Spinal cord (tissue), 10 donors: ENCODE data around the gene TNNT2. TPM values are rescaled to one million over a fixed set of nuclear protein-coding genes. Genes with fewer than 3 reads are reported as not detected.

Experiments
- DNase-seq, 6 donors: peaks; one replicate each; pipeline versions ENCODE4 v3.0.0 to v3.0.0-alpha.2; 2013 to 2015; ENCODE audit warnings: low spot score in 6 of 6, low read depth in 4 of 6
- H3K27ac ChIP-seq: one replicate; pipeline ENCODE4 v1.5.1; 2013; ENCODE audit warnings: low read depth, low read length, control low read depth
- H3K27me3 ChIP-seq: one replicate; pipeline ENCODE4 v1.6.1; 2013; ENCODE audit warnings: low read length; ENCODE audit not compliant: control insufficient read depth, insufficient read depth
- H3K36me3 ChIP-seq: one replicate; pipeline ENCODE4 v1.6.1; 2013; ENCODE audit warnings: low read length; ENCODE audit not compliant: control insufficient read depth, insufficient read depth
- H3K4me1 ChIP-seq: one replicate; pipeline ENCODE4 v1.6.1; 2013; ENCODE audit warnings: low read length; ENCODE audit not compliant: control insufficient read depth, insufficient read depth
- H3K4me3 ChIP-seq: one replicate; pipeline ENCODE4 v1.5.1; 2013; ENCODE audit warnings: low read depth, low read length, control low read depth
- H3K9me3 ChIP-seq: one replicate; pipeline ENCODE4 v1.6.1; 2013; ENCODE audit warnings: low read length; ENCODE audit not compliant: control insufficient read depth, insufficient read depth
- WGBS: methylation state at CpG from one replicate; pipeline ENCODE4 v1.1.5; 2013; ENCODE audit warnings: missing lambda C conversion rate; ENCODE audit not compliant: insufficient coverage; 5-methylcytosine and 5-hydroxymethylcytosine counted together
- polyA plus RNA-seq, 2 donors: library from polyadenylated mRNA; unstranded; fragments of 120-200 nt; gene quantifications; one replicate each; pipeline ENCODE4 v1.2.1, GENCODE V29; 2013; ENCODE audit not compliant: insufficient read length in 2 of 2
- total RNA-seq, 2 donors: library from RNA; depleted of rRNA in 1 of 2; stranded (reverse); fragments of 120-200 nt in 1 of 2; fragments of >200 nt in 1 of 2; gene quantifications; one replicate each; pipeline versions ENCODE4 v1.2.3 to v1.2.4, GENCODE V29; 2013 to 2014
- donor health status: healthy.

The TNNT2 gene
- total and polyA plus RNA-seq, 4 donors, result 1.4 to 23.4 (median 4.6) TPM

- Histone ChIP-seq H3K27me3 (no peaks in the 10 kb centered on the region), H3K9me3 (no peaks in the 10 kb centered on the region), H3K4me1 (no peaks in the 10 kb centered on the region), H3K27ac (no peak overlapping the region), H3K4me3 (no peak overlapping the region), H3K36me3 (no peaks in the 10 kb centered on the region)
- DNase-seq, result no peak
- WGBS, result 87% methylated on average over 14 of the region's 15 CpGs
These were observed 16.4 kb downstream of the TNNT2 start for GRCh38 chr1:201360901-201361651.

GRCh38 chr1:201360486-201360885 lies 17.0 kb downstream of the TNNT2 start:
- no peak for DNase-seq
- WGBS, result 86% methylated on average over 6 of the region's 7 CpGs
- Histone ChIP-seq H3K27ac (no peak overlapping the region), H3K4me1 (no peaks in the 10 kb centered on the region), H3K36me3 (no peaks in the 10 kb centered on the region), H3K4me3 (no peak overlapping the region), H3K9me3 (no peaks in the 10 kb centered on the region), H3K27me3 (no peaks in the 10 kb centered on the region)

- WGBS, result 90% methylated on average over 1 of the region's 2 CpGs
- Histone ChIP-seq H3K36me3 (no peaks in the 10 kb centered on the region), H3K27ac (no peak overlapping the region), H3K4me3 (no peak overlapping the region), H3K27me3 (no peaks in the 10 kb centered on the region), H3K4me1 (no peaks in the 10 kb centered on the region), H3K9me3 (no peaks in the 10 kb centered on the region)
- DNase-seq, result no peak
These were observed 17.6 kb downstream of the TNNT2 start for GRCh38 chr1:201359873-201360210.

- DNase-seq, result no peak
- WGBS, result 78% methylated on average over 15 of the region's 18 CpGs
- H3K4me1 ChIP-seq, result no peaks in the 10 kb centered on the region
- no peaks in the 10 kb centered on the region for H3K27me3 ChIP-seq
- no peaks in the 10 kb centered on the region for H3K36me3 ChIP-seq
- no peaks in the 10 kb centered on the region for H3K9me3 ChIP-seq
- no peak overlapping the region for H3K4me3 ChIP-seq
- H3K27ac ChIP-seq, result no peak overlapping the region
These were observed 18.2 kb downstream of the TNNT2 start for GRCh38 chr1:201359031-201359872.

- no peaks in the 10 kb centered on the region for H3K9me3 ChIP-seq
- no peaks in the 10 kb centered on the region for H3K36me3 ChIP-seq
- H3K27ac ChIP-seq, result no peak overlapping the region
- H3K27me3 ChIP-seq, result no peaks in the 10 kb centered on the region
- H3K4me3 ChIP-seq, result no peak overlapping the region
- no peak for DNase-seq
- no peaks in the 10 kb centered on the region for H3K4me1 ChIP-seq
- WGBS, result 60% methylated on average over 2 of the region's 4 CpGs
These were observed 18.9 kb downstream of the TNNT2 start for GRCh38 chr1:201358596-201358995.

- H3K4me3 ChIP-seq, result no peak overlapping the region
- no peak overlapping the region for H3K27ac ChIP-seq
- peak in 1 of 6 donors; percentile 19 for DNase-seq
- 80% methylated on average over 6 of the region's 10 CpGs for WGBS
- H3K27me3 ChIP-seq, result no peaks in the 10 kb centered on the region
- no peaks in the 10 kb centered on the region for H3K9me3 ChIP-seq
- no peaks in the 10 kb centered on the region for H3K4me1 ChIP-seq
- H3K36me3 ChIP-seq, result no peaks in the 10 kb centered on the region
These were observed 19.7 kb downstream of the TNNT2 start for GRCh38 chr1:201357636-201358348.

- H3K4me1 ChIP-seq, result no peaks in the 10 kb centered on the region
- no peak overlapping the region for H3K27ac ChIP-seq
- H3K4me3 ChIP-seq, result no peak overlapping the region
- no peaks in the 10 kb centered on the region for H3K27me3 ChIP-seq
- no peak for DNase-seq
- no peaks in the 10 kb centered on the region for H3K36me3 ChIP-seq
- no peaks in the 10 kb centered on the region for H3K9me3 ChIP-seq
- WGBS, result 98% methylated on average over 8 of the region's 8 CpGs
These were observed 20.3 kb downstream of the TNNT2 start for GRCh38 chr1:201357211-201357610.

GRCh38 chr1:201356701-201357100 lies 20.8 kb downstream of the TNNT2 start:
- no peaks in the 10 kb centered on the region for H3K27me3 ChIP-seq
- no peaks in the 10 kb centered on the region for H3K36me3 ChIP-seq
- no peak overlapping the region for H3K4me3 ChIP-seq
- H3K9me3 ChIP-seq, result no peaks in the 10 kb centered on the region
- 80% methylated on average over 9 of the region's 11 CpGs for WGBS
- H3K4me1 ChIP-seq, result no peaks in the 10 kb centered on the region
- no peak overlapping the region for H3K27ac ChIP-seq
- no peak for DNase-seq

GRCh38 chr1:201356236-201356635 lies 21.2 kb downstream of the TNNT2 start:
- Histone ChIP-seq H3K4me3 (no peak overlapping the region), H3K27ac (no peak overlapping the region), H3K9me3 (no peaks in the 10 kb centered on the region), H3K36me3 (no peaks in the 10 kb centered on the region), H3K27me3 (no peaks in the 10 kb centered on the region), H3K4me1 (no peaks in the 10 kb centered on the region)
- WGBS, result 86% methylated on average over 5 of the region's 5 CpGs
- no peak for DNase-seq
